Erythroblast (primary cell): ENCODE results near the gene BPGM.

Experiments
- GATA1 ChIP-seq: IDR thresholded peaks from 2 replicates; pipeline ENCODE4 v1.6.1; 2011; ENCODE audit warnings: low read depth, mild to moderate bottlenecking, control low read depth, low read length, moderate library complexity
- POLR2A ChIP-seq: IDR thresholded peaks from 2 replicates; pipeline ENCODE4 v1.6.1; 2011; ENCODE audit warnings: mild to moderate bottlenecking, low read length

GRCh38 chr7:134601459-134601858 lies 45.2 kb upstream of the BPGM start:
- no peak for TF ChIP-seq POLR2A
- no peak for TF ChIP-seq GATA1
